GM21723 (cell line): ENCODE results near the gene ANO6.
"Not testable (repeated sequence)": the region's sequence is repeated elsewhere in the genome, so short reads cannot be mapped to it uniquely, and the experiment has no call there.

Experiments
- ATAC-seq: cut with Tn5 transposase; IDR thresholded peaks from one replicate; pipeline ENCODE4 v1.9.1; 2021; ENCODE audit warnings: mild to moderate bottlenecking, moderate library complexity; ENCODE audit not compliant: unreplicated experiment

ANO6 gene

GRCh38 chr12:45215419-45216229 lies at the start of gene ANO6:
ANO6 (plus strand) TSS chr12:45216095; CDS start chr12:45216322, 227 bp downstream.
- peak; percentile 75 for ATAC-seq

GRCh38 chr12:45168976-45169375 lies 46.9 kb upstream of the ANO6 start:
- ATAC-seq: no peak

- peak; percentile 79 for ATAC-seq
These were observed 45.3 kb upstream of the ANO6 start for GRCh38 chr12:45170456-45171042.

- ATAC-seq: not testable (repeated sequence)
These were observed 42.6 kb upstream of the ANO6 start for GRCh38 chr12:45173293-45173692.

GRCh38 chr12:45174595-45174994 lies 41.3 kb upstream of the ANO6 start:
- no peak for ATAC-seq

- no peak for ATAC-seq
These were observed 37.1 kb upstream of the ANO6 start for GRCh38 chr12:45178771-45179170.

GRCh38 chr12:45182511-45182910 lies 33.4 kb upstream of the ANO6 start:
- ATAC-seq: no peak

- ATAC-seq: no peak
These were observed 32.6 kb upstream of the ANO6 start for GRCh38 chr12:45183246-45183645.

GRCh38 chr12:45184147-45184963 lies 31.5 kb upstream of the ANO6 start:
- no peak for ATAC-seq

GRCh38 chr12:45186762-45187161 lies 29.1 kb upstream of the ANO6 start:
- ATAC-seq: no peak

- no peak for ATAC-seq
These were observed 26.0 kb upstream of the ANO6 start for GRCh38 chr12:45189766-45190403.

GRCh38 chr12:45191239-45191638 lies 24.7 kb upstream of the ANO6 start:
- ATAC-seq: no peak

- no peak for ATAC-seq
These were observed 23.2 kb upstream of the ANO6 start for GRCh38 chr12:45192707-45193106.

- ATAC-seq: no peak
These were observed 15.3 kb upstream of the ANO6 start for GRCh38 chr12:45200491-45201043.

GRCh38 chr12:45203767-45204166 lies 12.1 kb upstream of the ANO6 start:
- ATAC-seq: no peak

- ATAC-seq: no peak
These were observed 11.1 kb upstream of the ANO6 start for GRCh38 chr12:45204757-45205156.

GRCh38 chr12:45205165-45205825 lies 10.6 kb upstream of the ANO6 start:
- no peak for ATAC-seq

- no peak for ATAC-seq
These were observed 7.0 kb upstream of the ANO6 start for GRCh38 chr12:45208604-45209487.

- ATAC-seq: no peak
These were observed 6.1 kb upstream of the ANO6 start for GRCh38 chr12:45209784-45210183.
